ENCODE data around the gene ACSM4. TPM values are rescaled to one million over a fixed set of nuclear protein-coding genes. Genes with fewer than 3 reads are reported as not detected.
"Not testable (repeated sequence)": the region's sequence is repeated elsewhere in the genome, so short reads cannot be mapped to it uniquely, and the experiment has no call there.

ACSM4 gene
- total RNA-seq, 4 donors from 2014 or later, result not detected

DNA sequence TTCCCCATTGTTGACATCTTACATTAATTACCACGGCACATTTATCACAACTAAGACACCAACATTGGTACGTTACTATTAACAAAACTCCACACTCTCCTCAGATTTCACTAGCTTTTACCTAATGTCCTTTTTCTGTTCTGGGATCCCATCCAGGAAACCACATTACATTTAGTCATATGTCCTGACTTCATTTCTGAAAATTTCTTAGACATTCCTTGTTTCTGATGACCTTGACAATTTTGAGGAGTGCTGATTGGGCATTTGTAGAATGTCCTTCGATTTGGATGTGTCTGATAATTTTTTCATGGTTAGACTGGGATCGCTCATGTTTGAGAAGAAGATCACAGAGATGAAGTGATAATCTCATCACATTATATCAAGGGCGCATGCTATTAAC, 34.6 kb upstream of the ACSM4 start:
- no peaks in the 10 kb centered on the region for H3K9me3 ChIP-seq
- intact Hi-C loops (cut with DNase I), result no loop called here
- no peak for TF ChIP-seq EP300 (IDR thresholded peaks at IDR 0.05)
- no peaks in the 10 kb centered on the region for H3K27me3 ChIP-seq
- no peak overlapping the region for H3K4me3 ChIP-seq
- no peaks in the 10 kb centered on the region for H3K4me1 ChIP-seq
- WGBS, result 66% methylated on average over 5 of the region's 5 CpGs
- no peaks in the 10 kb centered on the region for H3K36me3 ChIP-seq
- H3K27ac ChIP-seq (replicated peaks in 1 of 4), result no peak overlapping the region
- DNase-seq (ENCODE audit: extremely low spot score), result no peak

DNA sequence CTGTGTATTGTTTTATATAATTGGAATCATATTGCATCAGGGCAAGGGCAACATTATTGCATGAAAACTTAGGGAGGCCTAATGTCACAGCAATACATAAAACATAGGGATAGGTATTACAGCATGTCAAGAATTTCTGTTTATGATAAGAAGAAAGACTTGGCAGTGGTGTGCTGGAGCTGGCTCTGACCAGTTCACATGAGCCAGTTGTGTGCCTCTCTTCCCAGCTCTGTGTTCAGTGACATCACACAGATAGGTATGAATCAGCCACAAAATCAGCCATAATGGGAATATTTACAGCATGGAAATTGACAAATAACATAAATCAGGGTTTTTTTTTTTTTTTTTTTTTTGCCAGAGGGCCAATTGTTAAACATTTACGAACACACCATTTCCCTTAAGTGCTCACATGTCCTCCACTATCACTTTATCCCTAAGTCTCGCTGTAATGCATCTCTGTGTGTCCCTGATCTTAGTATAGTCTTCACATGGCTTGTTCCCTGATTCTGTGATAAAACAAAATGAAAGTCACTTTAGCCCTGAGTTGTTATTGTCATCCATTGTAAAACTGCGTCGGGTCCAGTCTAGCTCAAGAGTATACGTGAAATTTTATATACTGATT, 31.9 kb upstream of the ACSM4 start:
- H3K36me3 ChIP-seq, result no peaks in the 10 kb centered on the region
- TF ChIP-seq POLR2A (IDR thresholded peaks at IDR 0.05; ENCODE audit: low read depth) (no peak), EP300 (IDR thresholded peaks at IDR 0.05) (no peak), POLR2AphosphoS5 (IDR thresholded peaks at IDR 0.05) (no peak)
- TF ChIP-seq, protein P1, sequence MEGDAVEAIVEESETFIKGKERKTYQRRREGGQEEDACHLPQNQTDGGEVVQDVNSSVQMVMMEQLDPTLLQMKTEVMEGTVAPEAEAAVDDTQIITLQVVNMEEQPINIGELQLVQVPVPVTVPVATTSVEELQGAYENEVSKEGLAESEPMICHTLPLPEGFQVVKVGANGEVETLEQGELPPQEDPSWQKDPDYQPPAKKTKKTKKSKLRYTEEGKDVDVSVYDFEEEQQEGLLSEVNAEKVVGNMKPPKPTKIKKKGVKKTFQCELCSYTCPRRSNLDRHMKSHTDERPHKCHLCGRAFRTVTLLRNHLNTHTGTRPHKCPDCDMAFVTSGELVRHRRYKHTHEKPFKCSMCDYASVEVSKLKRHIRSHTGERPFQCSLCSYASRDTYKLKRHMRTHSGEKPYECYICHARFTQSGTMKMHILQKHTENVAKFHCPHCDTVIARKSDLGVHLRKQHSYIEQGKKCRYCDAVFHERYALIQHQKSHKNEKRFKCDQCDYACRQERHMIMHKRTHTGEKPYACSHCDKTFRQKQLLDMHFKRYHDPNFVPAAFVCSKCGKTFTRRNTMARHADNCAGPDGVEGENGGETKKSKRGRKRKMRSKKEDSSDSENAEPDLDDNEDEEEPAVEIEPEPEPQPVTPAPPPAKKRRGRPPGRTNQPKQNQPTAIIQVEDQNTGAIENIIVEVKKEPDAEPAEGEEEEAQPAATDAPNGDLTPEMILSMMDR (IDR thresholded peaks at IDR 0.05), result no peak
- H3K4me1 ChIP-seq, result no peaks in the 10 kb centered on the region
- no peak for DNase-seq (ENCODE audit: extremely low spot score)
- 82% methylated on average over 5 of the region's 5 CpGs for WGBS
- peaks cover 0 to 3% (median 0%) of the 10 kb centered on the region in 4 donors for H3K9me3 ChIP-seq
- no peak overlapping the region for H3K27ac ChIP-seq (replicated peaks in 1 of 4)
- no peak overlapping the region for H3K4me3 ChIP-seq
- H3K27me3 ChIP-seq, result no peaks in the 10 kb centered on the region
- intact Hi-C loops (cut with DNase I), result no loop called here

DNA sequence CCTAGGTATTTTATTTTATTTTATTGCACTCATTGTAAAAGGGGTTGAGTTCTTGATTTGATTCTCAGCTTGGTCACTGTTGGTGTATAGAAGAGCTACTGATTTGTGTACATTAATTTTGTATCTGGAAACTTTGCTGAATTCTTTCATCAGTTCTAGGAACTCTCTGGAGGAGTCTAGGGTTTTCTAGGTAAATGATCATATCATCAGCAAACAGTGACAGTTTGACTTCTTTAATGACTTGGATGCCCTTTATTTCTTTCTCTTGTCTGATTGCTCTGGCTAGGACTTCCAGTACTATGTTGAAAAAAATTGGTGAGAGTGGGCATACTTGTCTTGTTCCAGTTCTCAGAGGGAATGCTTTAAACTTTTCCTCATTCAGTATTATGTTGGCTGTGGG, 28.4 kb upstream of the ACSM4 start:
- H3K4me1 ChIP-seq; H3K9me3 ChIP-seq; H3K27ac ChIP-seq (replicated peaks in 1 of 4); H3K27me3 ChIP-seq; H3K36me3 ChIP-seq; intact Hi-C loops (cut with DNase I); DNase-seq (ENCODE audit: extremely low spot score); H3K4me3 ChIP-seq: not testable (repeated sequence)

GRCh38 chr12:7282844-7283243, 21.0 kb upstream of the ACSM4 start:
- intact Hi-C loops (cut with DNase I), result no loop called here
- 68% methylated on average over 2 of the region's 2 CpGs for WGBS
- DNase-seq (ENCODE audit: extremely low spot score), result no peak
- Histone ChIP-seq H3K27me3 (no peaks in the 10 kb centered on the region), H3K4me1 (no peaks in the 10 kb centered on the region), H3K9me3 (peaks cover 0 to 5% (median under 1%) of the 10 kb centered on the region in 4 donors), H3K4me3 (no peak overlapping the region), H3K27ac (replicated peaks in 1 of 4) (no peak overlapping the region), H3K36me3 (no peaks in the 10 kb centered on the region)
- TF ChIP-seq EP300 (IDR thresholded peaks at IDR 0.05) (no peak), POLR2A (IDR thresholded peaks at IDR 0.05; ENCODE audit: low read depth) (no peak), POLR2AphosphoS5 (IDR thresholded peaks at IDR 0.05) (no peak)
- TF ChIP-seq, protein P1 (IDR thresholded peaks at IDR 0.05), result no peak

- intact Hi-C loops (cut with DNase I), result no loop called here
- Histone ChIP-seq H3K4me1 (no peaks in the 10 kb centered on the region), H3K9me3 (peaks cover 0 to 8% (median 2%) of the 10 kb centered on the region in 4 donors), H3K27ac (replicated peaks in 1 of 4) (no peak overlapping the region), H3K27me3 (no peaks in the 10 kb centered on the region), H3K4me3 (no peak overlapping the region), H3K36me3 (no peaks in the 10 kb centered on the region)
- TF ChIP-seq POLR2A (IDR thresholded peaks at IDR 0.05; ENCODE audit: low read depth), result no peak
- no peak for TF ChIP-seq EP300 (IDR thresholded peaks at IDR 0.05)
- no peak for TF ChIP-seq POLR2AphosphoS5 (IDR thresholded peaks at IDR 0.05)
- TF ChIP-seq, protein P1 (IDR thresholded peaks at IDR 0.05), result no peak
- whole genome bisulfite sequencing, result 49% methylated on average over 2 of the region's 2 CpGs
- no peak for DNase-seq (ENCODE audit: extremely low spot score)
Observed at GRCh38 chr12:7289743-7290142, 14.1 kb upstream of the ACSM4 start.

DNA sequence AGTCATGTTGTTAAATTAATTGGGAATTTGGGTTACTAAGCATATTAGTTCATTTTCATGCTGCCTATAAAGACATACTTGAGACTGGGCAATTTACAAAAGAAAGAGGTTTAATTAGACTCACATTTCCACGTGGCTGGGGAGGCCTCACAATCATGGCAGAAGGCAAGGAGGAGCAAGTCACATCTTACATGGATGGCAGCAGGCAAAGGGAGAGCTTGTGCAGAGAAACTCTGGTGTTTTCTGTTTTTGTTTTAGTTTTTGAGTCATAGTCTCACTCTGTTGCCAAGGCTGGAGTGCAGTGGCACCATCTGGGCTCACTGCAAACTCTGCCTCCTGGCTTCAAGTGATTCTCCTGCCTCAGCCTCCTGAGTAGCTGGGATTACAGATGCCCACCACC, 13.3 kb upstream of the ACSM4 start:
- H3K36me3 ChIP-seq; H3K4me1 ChIP-seq; H3K27me3 ChIP-seq; H3K4me3 ChIP-seq; H3K9me3 ChIP-seq; DNase-seq (ENCODE audit: extremely low spot score); intact Hi-C loops (cut with DNase I); H3K27ac ChIP-seq (replicated peaks in 1 of 4): not testable (repeated sequence)
- WGBS, result 17% methylated on average over 1 of the region's 1 CpG

All from esophagus muscularis mucosa (tissue), 4 donors.